GM10248 (cell line): ENCODE measurements around the gene ARHGEF16.

ENCODE experiments used
- CTCF ChIA-PET: fragments of 300-600 bp; sonication (Branson Sonifier 250); formaldehyde crosslinking; extraction: SDS; loops from one replicate; lab custom pipeline; 2021; ENCODE audit warnings: antibody characterized with exemption; lab: Yijun Ruan, JAX
- POLR2A ChIA-PET: fragments of 350-650 bp; sonication (Branson Sonifier 250); formaldehyde crosslinking; extraction: SDS; loops from one replicate; lab custom pipeline; 2020; ENCODE audit warnings: antibody characterized with exemption; lab: Yijun Ruan, JAX
- DNase-seq: peaks from one replicate; pipeline ENCODE4 v3.0.0; 2012; ENCODE audit errors: extremely low spot score
- TF ChIP-seq, protein P1 (sequence below): IDR thresholded peaks from 2 replicates; pipeline ENCODE4 v1.5.1; 2012; ENCODE audit warnings: mild to moderate bottlenecking, low read depth; ENCODE audit errors: extremely low read depth, missing control alignments, control extremely low read depth

The ARHGEF16 gene

GRCh38 chr1:3495776-3496745 lies 41.6 kb downstream of the ARHGEF16 start:
- POLR2A ChIA-PET, result no interaction called here
- no peak for DNase-seq
- TF ChIP-seq, protein P1, sequence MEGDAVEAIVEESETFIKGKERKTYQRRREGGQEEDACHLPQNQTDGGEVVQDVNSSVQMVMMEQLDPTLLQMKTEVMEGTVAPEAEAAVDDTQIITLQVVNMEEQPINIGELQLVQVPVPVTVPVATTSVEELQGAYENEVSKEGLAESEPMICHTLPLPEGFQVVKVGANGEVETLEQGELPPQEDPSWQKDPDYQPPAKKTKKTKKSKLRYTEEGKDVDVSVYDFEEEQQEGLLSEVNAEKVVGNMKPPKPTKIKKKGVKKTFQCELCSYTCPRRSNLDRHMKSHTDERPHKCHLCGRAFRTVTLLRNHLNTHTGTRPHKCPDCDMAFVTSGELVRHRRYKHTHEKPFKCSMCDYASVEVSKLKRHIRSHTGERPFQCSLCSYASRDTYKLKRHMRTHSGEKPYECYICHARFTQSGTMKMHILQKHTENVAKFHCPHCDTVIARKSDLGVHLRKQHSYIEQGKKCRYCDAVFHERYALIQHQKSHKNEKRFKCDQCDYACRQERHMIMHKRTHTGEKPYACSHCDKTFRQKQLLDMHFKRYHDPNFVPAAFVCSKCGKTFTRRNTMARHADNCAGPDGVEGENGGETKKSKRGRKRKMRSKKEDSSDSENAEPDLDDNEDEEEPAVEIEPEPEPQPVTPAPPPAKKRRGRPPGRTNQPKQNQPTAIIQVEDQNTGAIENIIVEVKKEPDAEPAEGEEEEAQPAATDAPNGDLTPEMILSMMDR, result no peak

GRCh38 chr1:3496916-3497315 lies 42.5 kb downstream of the ARHGEF16 start:
- ChIA-PET CTCF (no interaction called here), POLR2A (no interaction called here)
- TF ChIP-seq, protein P1, result no peak
- DNase-seq, result no peak

More at GRCh38 chr1:3495776-3496745, 41.6 kb downstream of the ARHGEF16 start:
- CTCF ChIA-PET, result no interaction called here

GRCh38 chr1:3497521-3497920 lies 43.1 kb downstream of the ARHGEF16 start:
- no peak for DNase-seq
- ChIA-PET POLR2A (no interaction called here), CTCF (no interaction called here)
- TF ChIP-seq, protein P1, result no peak

GRCh38 chr1:3498246-3498930 lies 43.9 kb downstream of the ARHGEF16 start:
- no peak for DNase-seq
- ChIA-PET CTCF (no interaction called here), POLR2A (no interaction called here)
- TF ChIP-seq, protein P1, result no peak

DNA sequence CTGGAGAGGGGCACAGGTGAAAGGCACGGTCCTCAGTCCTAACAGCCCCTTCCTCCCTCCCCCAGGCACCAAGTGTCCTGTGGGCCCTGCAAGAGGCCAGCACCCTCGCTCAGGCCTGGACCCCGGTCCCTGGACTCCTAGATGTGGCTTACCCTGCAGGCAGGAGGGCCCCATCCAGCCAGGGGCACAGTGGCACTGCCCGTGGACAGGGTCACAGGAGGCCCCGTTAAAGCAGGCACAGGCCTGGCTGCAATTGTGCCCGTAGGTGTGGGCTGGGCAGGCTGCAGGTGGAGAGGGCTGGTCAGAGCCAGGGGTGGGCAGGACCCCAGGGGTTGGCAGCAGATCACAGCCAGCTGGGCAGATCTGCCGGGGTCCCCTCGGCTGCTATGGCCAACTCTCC lies 44.5 kb downstream of the ARHGEF16 start:
- TF ChIP-seq, protein P1, result no peak
- POLR2A ChIA-PET, result no interaction called here
- CTCF ChIA-PET, result no interaction called here
- no peak for DNase-seq

DNA sequence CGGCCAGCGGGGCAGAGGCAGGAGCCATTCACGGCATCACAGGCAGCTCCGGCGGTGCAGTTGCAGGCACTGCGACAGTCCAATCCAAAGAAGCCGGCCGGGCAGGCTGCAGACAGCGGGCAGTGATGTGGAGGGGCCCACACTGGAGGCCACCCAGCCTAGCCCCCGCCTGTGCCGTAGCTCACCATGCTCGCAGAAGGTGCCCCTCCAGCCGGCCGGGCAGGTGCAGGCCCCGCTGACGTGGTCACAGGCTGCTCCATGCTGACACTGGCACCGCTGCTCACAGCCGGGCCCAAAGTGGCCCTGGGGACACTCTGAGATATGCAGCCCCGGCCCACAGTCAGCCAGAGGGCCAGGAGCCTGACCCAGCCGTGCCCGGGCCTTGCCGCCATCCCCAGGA lies 45.1 kb downstream of the ARHGEF16 start:
- TF ChIP-seq, protein P1, result no peak
- no peak for DNase-seq
- ChIA-PET CTCF (no interaction called here), POLR2A (no interaction called here)
